Hepatocyte (in vitro differentiated cells): ENCODE data around the gene DSCAM.

Experiments used
- CTCF ChIP-seq: fragments of 200-600 bp; sonication (generic); IDR thresholded peaks from 2 replicates; pipeline ENCODE4 v1.5.1; 2016; ENCODE audit warnings: antibody characterized with exemption, mild to moderate bottlenecking; ENCODE audit not compliant: poor library complexity
- EZH2phosphoT487 ChIP-seq: fragments of 200-600 bp; sonication (generic); IDR thresholded peaks from one replicate; pipeline ENCODE4 v1.6.1; 2018; ENCODE audit warnings: antibody characterized with exemption, mild to moderate bottlenecking, low read depth, moderate library complexity; ENCODE audit not compliant: unreplicated experiment, severe bottlenecking

DNA sequence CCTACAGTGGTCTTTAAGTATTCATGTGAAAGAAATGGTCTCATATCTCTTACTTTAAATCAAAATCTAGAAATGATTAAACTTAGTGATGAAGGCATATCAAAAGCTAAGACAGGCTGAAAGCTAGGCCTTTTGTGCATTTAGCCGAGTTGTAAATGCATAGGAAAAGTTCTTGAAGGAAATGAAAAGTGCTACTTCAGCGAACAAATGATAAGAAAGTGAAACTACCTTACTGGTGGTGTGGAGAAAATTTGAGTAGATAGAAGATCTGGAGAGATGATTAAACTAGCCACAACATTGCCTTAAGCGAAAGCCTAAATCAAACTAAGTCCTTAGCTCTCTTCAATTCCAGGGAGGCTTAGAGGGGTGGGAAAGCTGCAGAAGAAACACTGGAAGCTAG is 147.6 kb downstream of the DSCAM start:
- no peak for TF ChIP-seq CTCF
- TF ChIP-seq EZH2phosphoT487, result no peak
